Testis (tissue), 3 donors: ENCODE measurements around the gene PCDHGA2. TPM values are rescaled to one million over a fixed set of nuclear protein-coding genes. Genes with fewer than 3 reads are reported as not detected.

ENCODE experiments used
- DNase-seq: peaks from one replicate; pipeline ENCODE4 v3.0.0-alpha.2; 2019
- H3K27ac ChIP-seq, 2 donors: fragments of 200-600 bp; sonication (generic); one replicate each; pipeline ENCODE4 v1.5.1; 2019
- H3K27me3 ChIP-seq: fragments of 200-600 bp; sonication (generic); one replicate; pipeline ENCODE4 v1.5.1; 2019
- H3K36me3 ChIP-seq: fragments of 200-600 bp; sonication (generic); one replicate; pipeline ENCODE4 v1.5.1; 2017; ENCODE audit warnings: low read depth; ENCODE audit errors: missing control alignments
- H3K4me1 ChIP-seq: fragments of 200-600 bp; sonication (generic); one replicate; pipeline ENCODE4 v1.5.1; 2019
- H3K4me3 ChIP-seq, 2 donors: fragments of 200-600 bp; sonication (generic); one replicate each; pipeline ENCODE4 v1.5.1; 2017 to 2019
- H3K9me3 ChIP-seq: fragments of 200-600 bp; sonication (generic); one replicate; pipeline ENCODE4 v1.5.1; 2017
- CTCF ChIP-seq, 3 experiments: fragments of 450-650 bp in 2 of 3; fragments of 200-600 bp in 1 of 3; sonication (generic) in 1 of 3; IDR thresholded peaks; one replicate each; pipeline ENCODE4 v1.5.1; 2016 to 2019; ENCODE audit warnings: antibody characterized with exemption in 3 of 3, mild to moderate bottlenecking in 2 of 3, moderate library complexity in 1 of 3
- POLR2A ChIP-seq: fragments of 450-650 bp; IDR thresholded peaks from one replicate; pipeline ENCODE4 v1.6.1; 2017; ENCODE audit warnings: antibody characterized with exemption, mild to moderate bottlenecking, moderate library complexity
- WGBS, 2 donors: methylation state at CpG; one replicate each; pipeline ENCODE4 v1.1.5; 2018; 5-methylcytosine and 5-hydroxymethylcytosine counted together
- intact Hi-C: fragments of 100-400 bp; cut with DNase I; formaldehyde crosslinking; loops from one replicate; pipeline ENCODE4 v1.15.1; 2023; ENCODE audit warnings: low total_unique reads
- polyA plus RNA-seq: library from polyadenylated mRNA; stranded (reverse); fragments of 350-450 nt; fragmentation: Illumina TruSeq; extraction: RNeasy Lipid Tissue Mini Kit (QIAGEN cat#74804); gene quantifications from one replicate; pipeline ENCODE4 v1.2.3, GENCODE V29; 2014; ENCODE audit warnings: low read depth, low replicate concordance; ENCODE audit not compliant: insufficient read depth
- total RNA-seq, 2 donors: library from RNA; depleted of rRNA; stranded (reverse); fragments of >200 nt; gene quantifications; one replicate each; pipeline ENCODE4 v1.2.3, GENCODE V29; 2016

The PCDHGA2 gene
- total and polyA plus RNA-seq, 3 donors from 2014 or later: 5.6 to 31.0 (median 19.4) TPM

DNA sequence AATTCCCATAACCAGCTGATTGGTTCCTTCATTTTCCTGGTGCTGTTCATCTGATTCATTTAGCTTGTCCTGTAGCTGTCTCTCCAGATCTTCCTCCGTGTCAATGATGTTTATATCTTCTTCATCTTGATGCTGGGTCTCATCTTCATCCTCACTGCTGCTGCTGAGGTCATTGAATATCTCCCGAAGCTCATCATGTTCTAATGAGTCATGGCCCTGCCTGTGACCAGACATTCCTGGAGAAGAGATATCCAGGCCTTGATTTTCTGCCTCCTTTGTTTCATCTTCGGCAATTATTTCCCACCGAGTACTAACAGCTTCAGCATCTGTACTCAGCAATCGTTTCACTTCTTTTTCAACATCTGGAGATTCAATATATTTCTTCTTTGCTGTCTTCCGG is 19.4 kb upstream of the PCDHGA2 start:
- TF ChIP-seq POLR2A (no peak), CTCF (IDR thresholded peaks at IDR 0.05) (no peak)

GRCh38 chr5:141319699-141320098 is 18.9 kb upstream of the PCDHGA2 start:
- no peak for TF ChIP-seq POLR2A
- TF ChIP-seq CTCF (IDR thresholded peaks at IDR 0.05): no peak
- Histone ChIP-seq H3K4me1 (no peaks in the 10 kb centered on the region), H3K27ac (peak overlapping the region; percentile 97 to 99), H3K27me3 (no peaks in the 10 kb centered on the region), H3K36me3 (no peaks in the 10 kb centered on the region), H3K4me3 (peak overlapping the region; percentile 84 to 91), H3K9me3 (no peaks in the 10 kb centered on the region)
- intact Hi-C loops: no loop called here
- peak; percentile 52 for DNase-seq
- 39 to 40% methylated on average over 5 of the region's 5 CpGs for WGBS, 2 donors

More for the DNA sequence above, 19.4 kb upstream of the PCDHGA2 start:
- intact Hi-C loops: no loop called here
- Histone ChIP-seq H3K36me3 (no peaks in the 10 kb centered on the region), H3K4me3 (peak overlapping the region; percentile 84 to 91), H3K27me3 (no peaks in the 10 kb centered on the region), H3K4me1 (no peaks in the 10 kb centered on the region), H3K27ac (peak overlapping the region; percentile 97 to 99), H3K9me3 (no peaks in the 10 kb centered on the region)
- DNase-seq: no peak
- WGBS, 2 donors: 53 to 61% methylated on average over 6 of the region's 6 CpGs

DNA sequence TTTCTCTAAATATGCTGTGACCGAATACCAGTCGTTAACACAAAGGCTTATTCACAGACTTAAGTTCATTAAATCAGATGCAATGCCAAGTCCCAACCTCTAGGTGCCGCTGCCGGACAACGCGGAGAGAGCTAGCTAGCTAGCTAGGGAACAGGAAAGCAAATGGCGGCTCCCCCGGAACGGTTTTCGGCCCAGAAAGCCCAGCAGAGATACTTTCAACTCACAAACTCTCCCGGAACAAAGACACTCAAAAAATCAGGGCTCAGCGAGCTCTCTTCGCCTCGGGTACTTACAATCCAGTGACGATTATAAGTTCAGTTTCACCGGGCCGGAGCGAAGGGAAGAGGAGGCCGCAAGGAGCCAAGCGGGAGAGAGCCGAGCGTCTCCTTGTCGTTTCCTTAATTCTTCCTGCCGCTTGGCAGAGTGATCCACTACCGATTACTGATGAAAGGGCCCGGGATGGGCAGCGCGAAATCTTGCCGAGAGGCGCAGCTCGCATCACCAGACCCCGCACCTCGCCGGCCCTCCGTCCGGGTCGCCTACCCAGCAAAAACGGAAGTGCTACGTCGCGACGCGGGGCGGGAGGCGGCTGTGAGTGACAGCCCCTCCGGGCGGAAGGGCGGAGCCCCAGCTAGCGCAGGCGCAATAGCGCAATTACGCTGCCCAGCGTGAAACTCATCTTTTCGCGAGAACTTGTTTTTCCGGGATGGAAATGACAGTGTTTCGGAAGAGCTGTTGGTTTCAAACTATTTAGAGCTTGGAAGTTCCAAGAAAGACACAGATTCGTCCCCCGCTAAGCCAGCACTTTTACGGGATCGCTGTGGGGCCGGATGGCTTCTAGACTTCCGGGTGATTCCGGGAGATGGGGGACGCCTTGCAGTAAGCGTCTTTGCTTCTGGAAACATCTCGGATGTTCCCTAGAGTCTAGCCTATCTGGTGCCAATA is 18.1 kb upstream of the PCDHGA2 start, which contains the start of gene TAF7:
TAF7 (minus strand) TSS at position 560 of the 945 bp plus-strand sequence. CDS start 740 bp downstream, outside the sequence.
- TF ChIP-seq POLR2A (peak; percentile 94), CTCF (IDR thresholded peaks at IDR 0.05) (peak; percentile 77 to 89 (median 88))
- Histone ChIP-seq H3K4me3 (peak within 1 kb of the TSS; percentile 84 to 91), H3K27ac (peak within 1 kb of the TSS; percentile 97 to 99), H3K9me3 (no peaks in the 10 kb centered on the region), H3K36me3 (no peaks in the 10 kb centered on the region), H3K27me3 (no peaks in the 10 kb centered on the region), H3K4me1 (no peaks in the 10 kb centered on the region)
- intact Hi-C loops: no loop called here
- 1 to 2% methylated on average over 33 to 67 of the region's 67 CpGs for WGBS, 2 donors
- peak; percentile 95 for DNase-seq

DNA sequence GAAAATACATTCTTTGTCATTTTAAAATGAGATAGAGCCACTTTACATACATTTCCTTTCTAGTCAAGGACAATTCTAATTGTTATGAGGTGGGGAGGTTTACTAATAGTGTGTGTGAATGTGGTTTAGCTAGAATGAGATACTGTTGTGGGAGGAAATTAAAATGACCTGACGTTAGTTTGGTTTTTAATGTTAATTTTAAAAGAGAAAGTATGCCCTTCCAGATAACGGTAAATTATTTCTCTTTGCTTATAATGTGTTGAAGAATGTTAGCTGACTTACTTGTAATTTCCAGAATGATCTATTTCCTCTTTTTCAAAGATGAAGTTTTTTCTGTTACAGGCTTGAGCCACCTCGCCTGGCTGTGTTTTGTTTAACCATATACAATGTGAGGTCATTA is 16.3 kb upstream of the PCDHGA2 start:
- H3K9me3 ChIP-seq: no peaks in the 10 kb centered on the region
- intact Hi-C loops: no loop called here
- H3K27ac ChIP-seq: no peak overlapping the region
- no peak for TF ChIP-seq POLR2A
- TF ChIP-seq CTCF (IDR thresholded peaks at IDR 0.05): no peak
- 80 to 89% methylated on average over 3 of the region's 3 CpGs for WGBS, 2 donors
- no peaks in the 10 kb centered on the region for H3K4me1 ChIP-seq
- no peak for DNase-seq
- H3K36me3 ChIP-seq: no peaks in the 10 kb centered on the region
- H3K27me3 ChIP-seq: no peaks in the 10 kb centered on the region
- no peak overlapping the region for H3K4me3 ChIP-seq
